Pancreas (tissue), 10 donors: Measurements from ENCODE around the gene SHC2. TPM values are rescaled to one million over a fixed set of nuclear protein-coding genes. Genes with fewer than 3 reads are reported as not detected.
A peak's percentile ranks its signal among the peaks of the same experiment; 100 is the strongest.

Source experiments
- ATAC-seq, 4 donors: fragments of 200-7000 bp; cut with Tn5 transposase; one replicate each; pipeline versions ENCODE4 v1.8.0 to v1.9.1; 2020; ENCODE audit warnings: mild to moderate bottlenecking in 4 of 4, moderate library complexity in 4 of 4
- DNase-seq, 6 donors: peaks; one replicate each; pipeline ENCODE4 v3.0.0-alpha.2; 2020
- FAIRE-seq: peaks from 2 replicates; lab custom pipeline; 2012; peaks lifted over from hg19 to GRCh38; lab: Jason Lieb, UNC
- H3K27ac ChIP-seq, 4 donors: fragments of 200-600 bp; sonication (generic); 1 replicate in 3 of 4; 2 replicates in 1 of 4; pipeline versions ENCODE4 v1.5.0 to v1.8.0; 2020
- H3K27me3 ChIP-seq, 4 donors: fragments of 200-600 bp; one replicate each; pipeline ENCODE4 v1.8.0; 2021
- H3K36me3 ChIP-seq, 3 donors: fragments of 200-600 bp; sonication (generic) in 1 of 3; one replicate each; pipeline versions ENCODE4 v1.5.0 to v1.8.0; 2020 to 2021
- H3K4me1 ChIP-seq, 3 donors: fragments of 200-600 bp; one replicate each; pipeline ENCODE4 v1.8.0; 2021
- H3K4me3 ChIP-seq, 4 donors: fragments of 200-600 bp; sonication (generic) in 2 of 4; one replicate each; pipeline versions ENCODE4 v1.5.0 to v1.8.0; 2020 to 2021
- H3K9me3 ChIP-seq, 4 donors: fragments of 200-600 bp; one replicate each; pipeline ENCODE4 v1.8.0; 2021
- WGBS, 2 donors: extraction: QIAGEN DNeasy Blood & Tissue Kit; methylation state at CpG; one replicate each; pipeline ENCODE4 v1.1.7; 2013; 5-methylcytosine and 5-hydroxymethylcytosine counted together
- intact Hi-C, 3 donors: fragments of 100-400 bp; cut with DNase I; formaldehyde crosslinking; loops; one replicate each; pipeline versions ENCODE4 v1.11.1 to v1.14.2; 2022
- polyA plus RNA-seq, 2 donors: library from polyadenylated mRNA; stranded (reverse); fragments of 200-250 nt; gene quantifications; one replicate each; pipeline ENCODE4 v1.2.3, GENCODE V29; 2013
- total RNA-seq, 6 donors: library from RNA; stranded (reverse); fragmentation: NEBNext Ultra II Directional in 4 of 6; extraction: Animal tissue kit (Norgen Biotek cat#: 25700) in 4 of 6; gene quantifications; one replicate each; pipeline versions ENCODE4 v1.2.1 to v1.2.4, GENCODE V29; 2021 to 2023
- TF ChIP-seq, protein P1 (sequence below), 4 donors: fragments of 200-600 bp; sonication (generic) in 3 of 4; IDR thresholded peaks; one replicate each; pipeline versions ENCODE4 v1.5.0 to v1.8.0; 2021; ENCODE audit warnings: antibody characterized with exemption in 4 of 4
- donor health status: healthy with polysubstance abuse.
- donor health status: DM: no; HTN: no; CAD: no; lungs with moderate emphysema.
- donor health status: DM: no; HTN: no; CAD: no.
- donor health status: control.
- donor health status: control.
- donor health status: Bipolar disorder and iron deficiency.
- donor health status: DM: yes; HTN: yes; CAD: no.
- donor health status: DM: no; HTN: no; CAD: no.
- donor health status: DM: no; HTN: no; CAD: no.
- donor health status: DM: yes; HTN: yes; CAD: no.

SHC2 gene
- total and polyA plus RNA-seq, 8 donors = 76.2 to 382 (median 111) TPM

DNA sequence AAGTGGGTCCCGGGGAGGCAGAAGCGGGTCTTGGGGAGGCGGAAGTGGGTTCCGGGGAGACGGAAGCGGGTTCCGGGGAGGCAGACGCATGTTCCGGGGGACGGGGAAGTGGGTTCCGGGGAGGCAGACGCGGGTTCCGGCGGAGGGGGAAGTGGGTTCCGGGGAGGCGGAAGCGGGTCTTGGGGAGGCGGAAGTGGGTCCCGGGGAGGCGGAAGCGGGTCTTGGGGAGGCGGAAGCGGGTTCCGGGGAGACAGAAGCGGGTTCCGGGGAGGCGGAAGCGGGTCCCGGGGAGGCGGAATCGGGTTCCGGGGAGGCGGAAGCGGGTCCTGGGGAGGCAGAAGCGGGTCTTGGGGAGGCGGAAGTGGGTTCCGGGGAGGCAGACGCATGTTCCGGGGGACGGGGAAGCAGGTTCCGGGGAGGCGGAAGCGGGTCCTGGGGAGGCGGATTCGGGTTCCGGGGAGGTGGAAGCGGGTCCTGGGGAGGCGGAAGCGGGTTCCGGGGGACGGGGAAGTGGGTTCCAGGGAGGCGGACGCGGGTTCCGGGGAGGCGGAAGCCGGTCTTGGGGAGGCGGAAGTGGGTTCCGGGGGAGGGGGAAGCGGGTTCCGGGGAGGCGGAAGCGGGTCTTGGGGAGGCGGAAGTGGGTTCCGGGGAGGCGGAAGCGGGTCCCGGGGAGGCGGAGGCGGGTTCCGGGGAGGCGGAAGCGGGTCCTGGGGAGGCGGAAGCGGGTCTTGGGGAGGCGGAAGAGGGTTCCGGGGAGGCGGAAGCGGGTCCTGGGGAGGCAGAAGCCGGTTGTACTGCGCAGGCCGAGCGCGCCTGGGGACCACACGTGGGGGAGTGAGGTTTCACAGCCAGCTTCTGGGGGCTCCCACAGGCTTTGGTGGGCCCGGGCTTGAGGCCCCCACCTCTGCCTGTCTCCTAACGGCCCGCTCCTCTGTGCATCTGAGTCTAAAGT lies 2.5 kb downstream of the SHC2 start:
- no peaks in the 10 kb centered on the region for H3K36me3 ChIP-seq
- FAIRE-seq (no peak), DNase-seq (peak in 2 of 6 donors; percentile 53 to 68), ATAC-seq (no peak)
- no peaks in the 10 kb centered on the region for H3K27me3 ChIP-seq
- no peaks in the 10 kb centered on the region for H3K4me1 ChIP-seq
- 94 to 98% methylated on average over 71 to 89 of the region's 89 CpGs for WGBS, 2 donors
- intact Hi-C loops = no loop called here
- TF ChIP-seq, protein P1, sequence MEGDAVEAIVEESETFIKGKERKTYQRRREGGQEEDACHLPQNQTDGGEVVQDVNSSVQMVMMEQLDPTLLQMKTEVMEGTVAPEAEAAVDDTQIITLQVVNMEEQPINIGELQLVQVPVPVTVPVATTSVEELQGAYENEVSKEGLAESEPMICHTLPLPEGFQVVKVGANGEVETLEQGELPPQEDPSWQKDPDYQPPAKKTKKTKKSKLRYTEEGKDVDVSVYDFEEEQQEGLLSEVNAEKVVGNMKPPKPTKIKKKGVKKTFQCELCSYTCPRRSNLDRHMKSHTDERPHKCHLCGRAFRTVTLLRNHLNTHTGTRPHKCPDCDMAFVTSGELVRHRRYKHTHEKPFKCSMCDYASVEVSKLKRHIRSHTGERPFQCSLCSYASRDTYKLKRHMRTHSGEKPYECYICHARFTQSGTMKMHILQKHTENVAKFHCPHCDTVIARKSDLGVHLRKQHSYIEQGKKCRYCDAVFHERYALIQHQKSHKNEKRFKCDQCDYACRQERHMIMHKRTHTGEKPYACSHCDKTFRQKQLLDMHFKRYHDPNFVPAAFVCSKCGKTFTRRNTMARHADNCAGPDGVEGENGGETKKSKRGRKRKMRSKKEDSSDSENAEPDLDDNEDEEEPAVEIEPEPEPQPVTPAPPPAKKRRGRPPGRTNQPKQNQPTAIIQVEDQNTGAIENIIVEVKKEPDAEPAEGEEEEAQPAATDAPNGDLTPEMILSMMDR (IDR thresholded peaks at IDR 0.05) = no peak
- H3K4me3 ChIP-seq = no peak overlapping the region
- H3K27ac ChIP-seq = no peak overlapping the region
- H3K9me3 ChIP-seq = no peaks in the 10 kb centered on the region

DNA sequence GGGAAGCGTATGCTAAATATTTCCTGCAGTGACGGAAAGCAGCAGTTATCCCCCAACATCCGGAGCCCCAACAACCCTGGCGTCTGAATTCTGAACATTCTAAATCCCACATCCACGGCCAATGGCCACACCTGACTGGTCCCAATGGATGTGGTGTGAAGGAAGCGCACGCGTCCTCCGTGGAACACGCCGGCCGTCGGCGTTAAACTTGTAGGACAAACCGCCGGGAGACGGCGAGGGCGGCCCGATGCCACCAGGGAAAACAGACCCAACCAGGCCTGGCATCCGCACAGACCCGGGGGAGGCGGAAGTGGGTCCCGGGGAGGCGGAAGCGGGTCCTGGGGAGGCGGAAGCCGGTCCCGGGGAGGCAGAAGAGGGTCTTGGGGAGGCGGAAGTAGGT lies 3.2 kb downstream of the SHC2 start:
- ATAC-seq = no peak
- DNase-seq = peak in 2 of 6 donors; percentile 40 to 75
- no peak for FAIRE-seq

DNA sequence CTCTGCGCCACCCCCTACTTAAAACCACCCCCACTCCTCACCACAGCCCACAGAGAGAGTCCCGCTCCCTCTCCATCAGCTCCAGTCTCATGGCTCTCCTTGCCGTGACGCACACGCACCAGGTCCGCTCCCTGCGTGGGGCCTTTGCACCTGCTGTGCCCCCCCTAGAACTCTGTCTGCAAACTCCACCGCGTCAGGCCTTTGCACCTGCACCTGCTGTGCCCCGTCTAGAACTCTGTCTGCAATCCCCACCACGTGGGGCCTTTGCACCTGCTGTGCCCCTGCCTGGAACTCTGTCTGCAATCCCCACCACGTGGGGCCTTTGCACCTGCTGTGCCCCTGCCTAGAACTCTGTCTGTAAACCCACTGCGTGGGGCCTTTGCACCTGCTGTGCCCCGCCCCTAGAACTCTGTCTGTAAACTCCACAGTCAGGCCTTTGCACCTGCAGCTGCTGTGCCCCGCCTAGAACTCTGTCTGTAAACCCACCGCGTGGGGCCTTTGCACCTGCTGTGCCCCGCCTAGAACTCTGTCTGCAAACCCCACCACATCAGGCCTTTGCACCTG lies 4.2 kb downstream of the SHC2 start:
- intact Hi-C loops = no loop called here
- Histone ChIP-seq H3K4me1 (no peaks in the 10 kb centered on the region), H3K36me3 (no peaks in the 10 kb centered on the region), H3K4me3 (no peak overlapping the region), H3K27me3 (no peaks in the 10 kb centered on the region), H3K27ac (no peak overlapping the region), H3K9me3 (no peaks in the 10 kb centered on the region)
- 90% methylated on average over 18 of the region's 18 CpGs for WGBS, 2 donors
- TF ChIP-seq, protein P1 (IDR thresholded peaks at IDR 0.05) = no peak
- FAIRE-seq = no peak
- peak in 1 of 6 donors; percentile 53 for DNase-seq
- no peak for ATAC-seq

More for the DNA sequence above, 3.2 kb downstream of the SHC2 start:
- intact Hi-C loops = no loop called here
- H3K27me3 ChIP-seq = no peaks in the 10 kb centered on the region
- WGBS, 2 donors = 95 to 97% methylated on average over 30 of the region's 30 CpGs
- TF ChIP-seq, protein P1 (IDR thresholded peaks at IDR 0.05) = no peak
- H3K36me3 ChIP-seq = no peaks in the 10 kb centered on the region
- no peaks in the 10 kb centered on the region for H3K4me1 ChIP-seq
- no peak overlapping the region for H3K4me3 ChIP-seq
- H3K9me3 ChIP-seq = no peaks in the 10 kb centered on the region
- no peak overlapping the region for H3K27ac ChIP-seq

DNA sequence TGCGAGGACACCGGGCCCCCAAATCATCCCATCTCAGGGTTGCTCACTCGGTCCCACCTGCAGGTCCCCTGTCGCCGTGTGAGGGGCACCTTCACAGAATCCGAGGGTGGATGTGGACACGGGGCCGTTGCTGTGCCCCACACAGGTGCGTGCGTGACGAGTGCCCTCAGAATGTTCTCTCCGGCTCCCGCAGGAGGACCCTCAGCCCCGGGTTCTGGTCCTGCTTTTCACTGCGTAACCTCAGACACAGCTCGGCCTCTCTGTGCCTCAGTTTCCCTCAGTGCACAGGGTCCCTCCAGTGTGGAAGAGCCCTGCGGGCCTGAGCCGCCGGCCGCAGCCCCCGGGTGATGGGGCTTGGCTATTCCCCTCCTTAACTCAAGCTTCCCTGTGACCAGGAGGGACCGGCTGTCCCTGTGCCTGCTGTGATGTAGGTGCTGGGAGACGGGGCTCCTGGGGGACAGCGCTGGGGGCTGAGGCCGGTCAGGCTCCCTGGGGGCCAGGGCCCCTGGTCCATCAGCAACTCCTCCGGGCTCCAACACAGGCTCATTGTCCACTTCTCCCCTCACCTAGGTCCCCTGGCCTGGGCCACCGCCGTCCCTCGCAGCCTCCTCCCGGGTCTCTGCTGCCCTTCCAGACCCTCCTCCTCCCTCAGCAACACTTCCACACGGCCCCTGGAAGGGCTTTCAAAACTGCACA lies 4.8 kb downstream of the SHC2 start:
- H3K27ac ChIP-seq = no peak overlapping the region
- WGBS, 2 donors = 94% methylated on average over 29 to 31 of the region's 31 CpGs
- intact Hi-C loops = no loop called here
- TF ChIP-seq, protein P1 (IDR thresholded peaks at IDR 0.05) = no peak
- H3K9me3 ChIP-seq = no peaks in the 10 kb centered on the region
- H3K4me3 ChIP-seq = no peak overlapping the region
- ATAC-seq (no peak), DNase-seq (peak in 1 of 6 donors; percentile 55), FAIRE-seq (no peak)
- H3K4me1 ChIP-seq = no peaks in the 10 kb centered on the region
- H3K36me3 ChIP-seq = no peaks in the 10 kb centered on the region
- H3K27me3 ChIP-seq = no peaks in the 10 kb centered on the region
